ENCODE data around the gene MTHFD1L. TPM values are rescaled to one million over a fixed set of nuclear protein-coding genes. Genes with fewer than 3 reads are reported as not detected.

MTHFD1L gene
- total RNA-seq, 3 donors from 2014 or later (not counting 1 experiment from before 2014, with no cell fraction given), result 3.8 to 4.5 (median 4.3) TPM

GRCh38 chr6:151026041-151026663, 160.7 kb downstream of the MTHFD1L start:
- intact Hi-C loops (cut with micrococcal nuclease), result no loop called here
- Mint-ChIP-seq H3K9me3 (no peaks in the 10 kb centered on the region), H3K27ac (no peak overlapping the region), H3K4me1 (peaks cover 0 to 6% of the 10 kb centered on the region in 2 donors), H3K27me3 (ENCODE audit: low read depth in 2 of 2) (no peaks in the 10 kb centered on the region), H3K4me3 (no peak overlapping the region), H3K36me3 (no peaks in the 10 kb centered on the region)
- no peaks in the 10 kb centered on the region for H3K27me3 ChIP-seq (ENCODE audit: control insufficient read depth, insufficient read depth, low read length)
- WGBS (ENCODE audit: insufficient coverage), result 97% methylated on average over 4 of the region's 4 CpGs
- H3K36me3 ChIP-seq (ENCODE audit: control insufficient read depth, insufficient read depth, low read length), result no peaks in the 10 kb centered on the region
- no peak overlapping the region for H3K27ac ChIP-seq (ENCODE audit: low read length)
- TF ChIP-seq CTCF (IDR thresholded peaks at IDR 0.05), result no peak
- H3K4me3 ChIP-seq (ENCODE audit: low read length), result no peak overlapping the region
- H3K9me3 ChIP-seq (ENCODE audit: control insufficient read depth, insufficient read depth, low read length), result no peaks in the 10 kb centered on the region
- DNase-seq, result no peak
- H3K4me1 ChIP-seq (ENCODE audit: control insufficient read depth, insufficient read depth, low read length), result no peaks in the 10 kb centered on the region
- ATAC-seq, result no peak

- Histone ChIP-seq H3K4me3 (ENCODE audit: low read length) (no peak overlapping the region), H3K27me3 (ENCODE audit: control insufficient read depth, insufficient read depth, low read length) (no peaks in the 10 kb centered on the region), H3K36me3 (ENCODE audit: control insufficient read depth, insufficient read depth, low read length) (no peaks in the 10 kb centered on the region), H3K9me3 (ENCODE audit: control insufficient read depth, insufficient read depth, low read length) (no peaks in the 10 kb centered on the region), H3K27ac (ENCODE audit: low read length) (no peak overlapping the region), H3K4me1 (ENCODE audit: control insufficient read depth, insufficient read depth, low read length) (no peaks in the 10 kb centered on the region)
- Mint-ChIP-seq H3K27me3 (ENCODE audit: low read depth in 2 of 2) (no peaks in the 10 kb centered on the region), H3K9me3 (no peaks in the 10 kb centered on the region), H3K36me3 (no peaks in the 10 kb centered on the region), H3K27ac (no peak overlapping the region), H3K4me1 (peaks cover 0 to 6% of the 10 kb centered on the region in 2 donors), H3K4me3 (no peak overlapping the region)
- ATAC-seq, result no peak
- DNase-seq, result no peak
- intact Hi-C loops (cut with micrococcal nuclease), result no loop called here
- no peak for TF ChIP-seq CTCF (IDR thresholded peaks at IDR 0.05)
- WGBS (ENCODE audit: insufficient coverage), result 77% methylated on average over 1 of the region's 1 CpG
Measured at GRCh38 chr6:151027295-151027747, 161.8 kb downstream of the MTHFD1L start.

GRCh38 chr6:151027936-151028838, 162.7 kb downstream of the MTHFD1L start:
- WGBS (ENCODE audit: insufficient coverage), result 88% methylated on average over 11 of the region's 15 CpGs
- no peaks in the 10 kb centered on the region for H3K9me3 ChIP-seq (ENCODE audit: control insufficient read depth, insufficient read depth, low read length)
- no peak overlapping the region for H3K4me3 ChIP-seq (ENCODE audit: low read length)
- Mint-ChIP-seq H3K4me3 (no peak overlapping the region), H3K27ac (peak overlapping the region in 1 of 2 donors; percentile 16), H3K4me1 (peaks cover 0 to 6% of the 10 kb centered on the region in 2 donors), H3K9me3 (no peaks in the 10 kb centered on the region), H3K27me3 (ENCODE audit: low read depth in 2 of 2) (no peaks in the 10 kb centered on the region), H3K36me3 (no peaks in the 10 kb centered on the region)
- DNase-seq, result no peak
- ATAC-seq, result peak in 2 of 3 donors; percentile 49 to 65
- no peak overlapping the region for H3K27ac ChIP-seq (ENCODE audit: low read length)
- intact Hi-C loops (cut with micrococcal nuclease), result no loop called here
- no peaks in the 10 kb centered on the region for H3K4me1 ChIP-seq (ENCODE audit: control insufficient read depth, insufficient read depth, low read length)
- TF ChIP-seq CTCF (IDR thresholded peaks at IDR 0.05), result no peak
- H3K27me3 ChIP-seq (ENCODE audit: control insufficient read depth, insufficient read depth, low read length), result no peaks in the 10 kb centered on the region
- H3K36me3 ChIP-seq (ENCODE audit: control insufficient read depth, insufficient read depth, low read length), result no peaks in the 10 kb centered on the region
